Measurements from ENCODE around the gene OR4E1.
A peak's percentile ranks its signal among the peaks of the same experiment; 100 is the strongest.
"Not testable (repeated sequence)": the region's sequence is repeated elsewhere in the genome, so short reads cannot be mapped to it uniquely, and the experiment has no call there.

OR4E1 gene

DNA sequence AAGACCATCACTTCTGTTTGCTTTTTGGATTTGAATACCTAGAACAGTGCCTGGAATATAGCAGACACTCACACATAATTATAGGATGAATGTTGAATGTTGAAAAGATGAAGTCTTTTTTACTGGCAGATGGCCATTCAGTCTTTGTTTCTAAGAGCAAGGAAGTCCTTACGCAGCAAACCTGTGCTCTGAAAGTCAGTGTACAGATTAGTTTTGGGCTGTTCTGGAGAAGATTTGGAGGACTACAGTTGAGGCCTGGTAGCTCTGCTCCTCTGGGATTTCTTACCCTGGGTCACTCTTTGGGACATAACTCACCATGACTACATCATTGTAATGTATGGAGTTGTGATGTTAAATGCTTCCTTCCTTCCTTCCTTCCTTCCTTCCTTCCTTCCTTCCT lies 16.6 kb downstream of the OR4E1 start:
- H3K4me3 ChIP-seq (ENCODE audit: low read depth, low read length): no peak overlapping the region

DNA sequence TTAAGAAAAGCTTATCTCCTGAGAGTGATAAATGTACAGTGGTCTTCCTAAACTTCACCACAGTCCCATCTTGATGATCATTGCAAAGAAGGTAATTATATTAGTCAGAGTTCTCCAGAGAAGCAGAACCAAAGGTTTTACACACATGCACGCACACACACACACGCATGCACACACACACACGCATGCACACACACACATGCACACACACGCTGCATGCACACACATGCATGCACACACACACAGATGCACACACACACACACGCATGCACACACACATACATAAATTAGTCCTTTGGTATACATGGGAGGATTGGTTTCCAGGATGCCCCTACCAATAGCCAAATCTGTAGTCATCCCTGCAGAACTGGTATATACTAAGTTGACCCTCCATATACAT lies 19.4 kb downstream of the OR4E1 start:
- H3K4me3 ChIP-seq (ENCODE audit: low read depth, low read length): no peak overlapping the region
- DNase-seq (ENCODE audit: low read depth): no peak

More for the DNA sequence above, 16.6 kb downstream of the OR4E1 start:
- no peak for DNase-seq (ENCODE audit: low read depth)

DNA sequence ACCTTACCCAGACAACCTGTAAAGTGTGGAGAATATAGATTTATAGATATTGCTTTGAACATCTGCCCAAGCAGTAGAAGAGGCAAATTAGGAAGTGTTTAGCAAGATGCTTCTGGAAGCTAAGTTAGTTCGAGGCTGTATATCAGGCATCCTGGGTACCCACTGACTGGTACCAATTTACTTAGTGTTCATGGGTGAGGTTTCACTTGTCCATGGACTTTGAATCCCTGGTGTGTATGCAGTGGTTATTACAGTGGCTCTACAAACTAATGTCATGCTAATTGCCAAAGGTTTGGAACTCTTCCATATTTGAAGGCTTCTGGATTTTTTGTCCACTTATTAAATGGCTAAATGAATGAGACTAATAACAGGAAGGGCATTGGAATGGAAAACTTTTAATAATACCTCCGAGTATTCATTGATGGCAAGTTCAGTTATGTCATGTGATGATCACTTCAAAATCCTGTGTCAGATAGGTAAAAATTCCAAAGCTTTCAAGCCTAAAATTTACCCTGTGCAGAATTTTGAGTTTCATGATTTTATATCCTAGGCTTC lies 20.2 kb downstream of the OR4E1 start, which contains the start of gene OR4E2:
Gene OR4E2, plus strand, starts transcription at position 505 of the 555 bp plus-strand sequence. CDS start 11,248 bp downstream, outside the sequence.
- no peak within 1 kb of the TSS for H3K4me3 ChIP-seq (ENCODE audit: low read depth, low read length)
- no peak for DNase-seq (ENCODE audit: low read depth)

DNA sequence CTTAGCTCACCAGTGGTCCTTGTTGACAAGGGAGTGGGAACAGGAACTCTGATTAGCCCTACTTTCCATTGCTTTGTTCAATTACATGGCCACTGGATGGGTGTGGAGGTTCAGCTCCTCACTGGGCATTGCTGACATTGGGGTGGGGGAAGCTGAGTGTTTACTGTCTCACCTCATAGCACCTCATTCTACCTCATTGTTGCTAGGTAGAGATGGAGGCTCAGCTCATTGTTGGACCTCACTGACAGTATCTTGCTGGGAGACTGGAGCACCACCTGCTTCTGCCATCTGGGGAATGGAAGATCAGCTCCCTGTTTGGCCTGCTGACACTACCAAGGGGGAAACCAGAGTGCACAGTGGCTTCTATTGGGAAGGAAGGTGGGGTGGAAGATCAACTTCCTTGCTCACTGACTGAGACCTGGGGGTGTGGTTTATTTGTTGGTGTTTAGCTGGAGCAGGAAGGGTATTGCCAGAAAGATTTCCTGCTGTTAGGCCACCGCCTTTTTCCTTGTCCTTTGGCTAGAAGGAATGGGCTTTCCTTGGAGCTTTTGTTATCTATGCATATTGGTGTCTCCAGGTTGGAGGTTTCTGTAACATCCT lies 21.3 kb downstream of the OR4E1 start:
- DNase-seq (ENCODE audit: low read depth): no peak

DNA sequence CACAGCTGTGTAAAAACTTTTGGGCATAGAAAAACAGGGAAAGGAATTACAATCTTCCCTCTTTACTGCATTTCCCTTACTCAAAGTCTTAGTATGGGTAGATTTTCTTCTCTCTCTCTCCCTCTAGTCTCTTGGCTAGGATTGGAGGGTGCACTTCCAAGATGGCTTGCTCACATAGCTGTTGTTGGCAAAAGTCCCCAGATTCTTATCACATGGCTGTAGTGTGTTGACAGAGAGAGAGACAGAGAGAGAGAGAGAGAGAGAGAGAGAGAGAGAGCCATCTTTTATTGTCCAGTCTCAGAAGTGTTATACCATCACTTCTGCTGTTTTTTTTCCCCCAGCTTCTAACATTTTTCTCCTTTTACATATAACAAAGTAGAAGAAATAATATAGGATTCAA lies 26.2 kb downstream of the OR4E1 start:
- no peak for DNase-seq (ENCODE audit: low read depth)
- no peak overlapping the region for H3K4me3 ChIP-seq (ENCODE audit: low read depth, low read length)

More for the DNA sequence above, 21.3 kb downstream of the OR4E1 start:
- H3K4me3 ChIP-seq (ENCODE audit: low read depth, low read length): no peak overlapping the region

DNA sequence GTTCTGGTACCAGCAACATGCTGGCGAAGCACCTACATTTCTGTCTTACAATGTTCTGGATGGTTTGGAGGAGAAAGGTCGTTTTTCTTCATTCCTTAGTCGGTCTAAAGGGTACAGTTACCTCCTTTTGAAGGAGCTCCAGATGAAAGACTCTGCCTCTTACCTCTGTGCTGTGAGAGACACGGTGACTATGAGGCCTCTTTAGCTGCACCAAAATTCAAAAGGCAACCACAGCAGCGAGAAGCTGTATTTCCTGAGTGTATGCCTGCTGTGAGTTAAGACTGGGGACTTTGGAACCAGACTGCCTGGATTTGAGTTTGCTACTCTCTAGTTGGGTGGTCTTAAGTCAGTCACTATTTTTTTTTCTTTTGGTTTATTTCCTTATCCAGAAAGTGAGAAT lies 30.2 kb downstream of the OR4E1 start:
- no peak for DNase-seq (ENCODE audit: low read depth)
- H3K4me3 ChIP-seq (ENCODE audit: low read depth, low read length): no peak overlapping the region

DNA sequence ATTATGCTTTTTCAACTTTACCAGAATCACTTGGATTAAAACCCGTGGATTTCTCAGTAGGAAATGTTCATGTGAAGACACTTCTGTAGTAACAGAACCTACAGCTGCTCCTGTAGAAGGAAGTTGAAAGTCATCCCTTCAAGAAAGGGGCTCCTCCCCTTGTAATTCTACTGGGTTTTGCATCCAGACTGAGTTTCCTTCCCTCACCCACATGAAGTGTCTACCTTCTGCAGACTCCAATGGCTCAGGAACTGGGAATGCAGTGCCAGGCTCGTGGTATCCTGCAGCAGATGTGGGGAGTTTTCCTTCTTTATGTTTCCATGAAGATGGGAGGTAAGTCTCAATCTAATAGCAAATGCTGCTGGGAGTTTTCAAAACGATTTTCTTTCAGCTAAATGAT lies 30.9 kb downstream of the OR4E1 start:
- no peak for DNase-seq (ENCODE audit: low read depth)
- H3K4me3 ChIP-seq (ENCODE audit: low read depth, low read length): no peak overlapping the region

DNA sequence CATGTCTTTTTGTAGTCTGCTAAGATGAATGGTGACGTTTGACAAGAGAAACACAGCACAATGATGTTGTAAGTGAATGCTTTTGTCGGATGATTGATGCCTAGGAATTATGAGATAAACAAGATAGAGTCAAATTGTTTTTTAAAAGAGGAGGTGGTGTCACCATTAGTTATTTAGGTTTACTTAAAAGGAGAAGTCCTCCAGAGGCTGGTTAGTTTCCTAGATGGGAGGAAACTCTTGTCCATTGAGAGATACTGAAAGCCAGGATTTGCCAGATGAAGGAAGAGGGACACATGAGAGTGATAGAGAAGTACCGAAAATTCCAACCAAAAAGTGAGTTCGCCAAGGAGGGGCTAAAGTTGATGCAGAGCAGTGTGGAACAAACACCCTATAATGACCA lies 38.8 kb downstream of the OR4E1 start, which contains the start of gene OR10G2:
Gene OR10G2, minus strand, starts transcription at position 101 of the 400 bp plus-strand sequence. Its CDS starts 98 bp downstream, at position 3.
- H3K4me3 ChIP-seq (ENCODE audit: low read depth, low read length): no peak within 1 kb of the TSS
- DNase-seq (ENCODE audit: low read depth): no peak

DNA sequence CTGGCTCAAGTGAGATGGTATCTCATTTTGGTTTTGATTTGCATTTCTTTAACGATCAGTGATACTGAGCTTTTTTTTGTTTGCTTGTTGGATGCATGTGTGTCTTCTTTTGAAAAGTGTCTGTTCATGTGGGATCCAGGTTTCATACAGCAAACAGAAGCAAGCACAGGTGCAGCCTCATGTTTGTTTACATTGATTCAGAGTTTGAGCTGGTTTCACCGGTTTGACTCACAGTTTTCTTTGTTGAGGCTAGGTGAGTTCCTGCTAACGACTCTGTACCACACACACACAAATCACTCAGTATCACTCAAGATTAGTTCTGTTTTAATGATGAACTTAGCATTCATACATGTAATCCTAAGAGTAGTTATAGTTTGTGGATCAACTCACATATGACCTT lies 42.5 kb downstream of the OR4E1 start:
- H3K4me3 ChIP-seq (ENCODE audit: low read depth, low read length): no peak overlapping the region
- no peak for DNase-seq (ENCODE audit: low read depth)

DNA sequence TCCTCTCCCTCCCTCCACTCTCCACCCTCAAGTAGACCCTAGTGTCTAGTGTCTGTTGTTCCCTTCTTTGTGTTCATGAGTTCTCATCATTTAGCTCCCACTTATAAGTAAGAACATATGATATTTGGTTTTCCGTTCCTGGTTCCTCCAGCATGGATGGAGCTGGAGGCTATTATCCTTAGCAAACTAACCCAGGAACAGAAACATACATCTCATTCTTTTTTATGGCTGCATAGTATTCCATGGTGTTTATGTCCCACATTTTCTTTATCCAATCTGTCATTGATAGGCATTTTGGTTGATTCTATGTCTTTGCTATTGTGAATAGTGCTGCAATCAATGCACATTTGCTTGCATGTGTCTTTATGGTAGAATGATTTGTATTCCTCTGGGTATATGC lies 43.1 kb downstream of the OR4E1 start:
- DNase-seq (ENCODE audit: low read depth): not testable (repeated sequence)

DNA sequence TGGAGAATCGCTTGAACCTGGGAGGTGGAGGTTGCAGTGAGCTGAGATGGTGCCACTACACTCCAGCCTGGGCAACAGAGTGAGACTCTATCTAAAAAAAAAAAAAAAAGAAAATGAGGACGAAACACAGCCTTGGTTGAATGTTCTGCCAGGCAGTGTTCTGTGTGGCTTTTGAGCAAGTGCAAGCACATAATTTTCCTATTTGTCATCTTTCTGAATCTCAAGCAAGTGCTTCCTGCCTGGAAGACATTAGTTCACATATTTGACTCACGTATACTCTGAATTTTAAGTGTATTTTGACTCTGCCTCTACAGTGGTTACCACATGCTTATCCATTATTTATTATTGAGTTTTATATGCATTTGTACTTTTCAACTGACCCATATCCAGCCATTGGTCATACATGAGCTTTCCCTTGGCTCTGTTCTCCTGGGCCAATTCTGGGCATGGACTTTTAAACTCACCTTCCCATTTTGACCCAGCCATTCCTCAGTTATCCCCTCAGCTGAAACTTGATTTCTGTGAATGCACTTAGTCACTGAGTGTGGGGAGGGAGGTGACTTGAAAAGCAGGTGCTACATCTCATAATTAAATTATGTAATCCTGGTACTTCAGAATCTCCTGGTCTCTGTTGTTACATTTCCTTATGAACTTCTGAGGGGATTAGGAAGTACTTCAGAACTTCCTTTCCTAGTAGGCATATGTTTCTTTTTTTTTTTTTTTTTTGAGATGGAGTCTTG lies 47.0 kb downstream of the OR4E1 start:
- peak; percentile 1 for DNase-seq (ENCODE audit: low read depth)
- H3K4me3 ChIP-seq (ENCODE audit: low read depth, low read length): no peak overlapping the region

More for the DNA sequence above, 43.1 kb downstream of the OR4E1 start:
- not testable (repeated sequence) for H3K4me3 ChIP-seq (ENCODE audit: low read depth, low read length)
